GM10847 (cell line): Measurements from ENCODE around the gene SLC1A1.

Experiments used
- POLR2A ChIP-seq: IDR thresholded peaks from 2 replicates; pipeline ENCODE4 v1.6.1; 2011; ENCODE audit not compliant: insufficient read length; ENCODE audit errors: extremely low read depth

The SLC1A1 gene

GRCh38 chr9:4497395-4497794 lies 7.1 kb downstream of the SLC1A1 start:
- TF ChIP-seq POLR2A, result no peak

GRCh38 chr9:4497855-4498254 lies 7.6 kb downstream of the SLC1A1 start:
- no peak for TF ChIP-seq POLR2A

GRCh38 chr9:4499917-4500316 lies 9.6 kb downstream of the SLC1A1 start:
- TF ChIP-seq POLR2A, result no peak

GRCh38 chr9:4501147-4501507 lies 10.9 kb downstream of the SLC1A1 start:
- no peak for TF ChIP-seq POLR2A

- TF ChIP-seq POLR2A, result no peak
Observed at GRCh38 chr9:4502444-4502843, 12.2 kb downstream of the SLC1A1 start.

- TF ChIP-seq POLR2A, result no peak
Observed at GRCh38 chr9:4503103-4503502, 12.8 kb downstream of the SLC1A1 start.

GRCh38 chr9:4504250-4504649 lies 14.0 kb downstream of the SLC1A1 start:
- no peak for TF ChIP-seq POLR2A

GRCh38 chr9:4506490-4506889 lies 16.2 kb downstream of the SLC1A1 start:
- TF ChIP-seq POLR2A, result no peak

GRCh38 chr9:4507306-4508130 lies 17.2 kb downstream of the SLC1A1 start:
- TF ChIP-seq POLR2A, result no peak

- no peak for TF ChIP-seq POLR2A
Observed at GRCh38 chr9:4508246-4508906, 18.1 kb downstream of the SLC1A1 start.

- TF ChIP-seq POLR2A, result no peak
Observed at GRCh38 chr9:4508907-4509589, 18.8 kb downstream of the SLC1A1 start.

GRCh38 chr9:4509590-4509984 lies 19.3 kb downstream of the SLC1A1 start:
- no peak for TF ChIP-seq POLR2A

GRCh38 chr9:4510546-4511322 lies 20.5 kb downstream of the SLC1A1 start:
- TF ChIP-seq POLR2A, result no peak

GRCh38 chr9:4514252-4515128 lies 24.2 kb downstream of the SLC1A1 start:
- no peak for TF ChIP-seq POLR2A
